HG03469 (cell line): ENCODE results near the gene USP6.
"Not testable (repeated sequence)": the region's sequence is repeated elsewhere in the genome, so short reads cannot be mapped to it uniquely, and the experiment has no call there.

Experiments used
- ATAC-seq: cut with Tn5 transposase; IDR thresholded peaks from one replicate; pipeline ENCODE4 v1.9.1; 2021; ENCODE audit warnings: mild to moderate bottlenecking, moderate library complexity, moderate number of reproducible peaks; ENCODE audit not compliant: unreplicated experiment

Gene USP6

GRCh38 chr17:5121186-5121841 is 5.5 kb downstream of the USP6 start:
- ATAC-seq = no peak

GRCh38 chr17:5122056-5122455 is 6.2 kb downstream of the USP6 start:
- ATAC-seq = not testable (repeated sequence)

GRCh38 chr17:5122586-5123342 is 6.9 kb downstream of the USP6 start:
- no peak for ATAC-seq

- ATAC-seq = no peak
Measured at GRCh38 chr17:5123343-5124124, 7.7 kb downstream of the USP6 start.

GRCh38 chr17:5124125-5124760 is 8.4 kb downstream of the USP6 start:
- not testable (repeated sequence) for ATAC-seq

GRCh38 chr17:5124896-5125295 is 9.1 kb downstream of the USP6 start:
- not testable (repeated sequence) for ATAC-seq

GRCh38 chr17:5126719-5127488 is 11.1 kb downstream of the USP6 start:
- no peak for ATAC-seq

GRCh38 chr17:5127910-5128309 is 12.1 kb downstream of the USP6 start:
- no peak for ATAC-seq

- ATAC-seq = not testable (repeated sequence)
Measured at GRCh38 chr17:5128387-5128786, 12.6 kb downstream of the USP6 start.

- ATAC-seq = no peak
Measured at GRCh38 chr17:5128905-5129535, 13.2 kb downstream of the USP6 start.

GRCh38 chr17:5129770-5130169 is 13.9 kb downstream of the USP6 start:
- ATAC-seq = not testable (repeated sequence)

GRCh38 chr17:5130261-5130660 is 14.4 kb downstream of the USP6 start:
- not testable (repeated sequence) for ATAC-seq

GRCh38 chr17:5130687-5131086 is 14.9 kb downstream of the USP6 start:
- not testable (repeated sequence) for ATAC-seq

- ATAC-seq = no peak
Measured at GRCh38 chr17:5131146-5131715, 15.4 kb downstream of the USP6 start.

GRCh38 chr17:5131799-5132502 is 16.1 kb downstream of the USP6 start:
- ATAC-seq = not testable (repeated sequence)

- ATAC-seq = not testable (repeated sequence)
Measured at GRCh38 chr17:5132503-5133225, 16.8 kb downstream of the USP6 start.

GRCh38 chr17:5133311-5133710 is 17.5 kb downstream of the USP6 start:
- ATAC-seq = no peak

GRCh38 chr17:5133961-5134360 is 18.1 kb downstream of the USP6 start:
- not testable (repeated sequence) for ATAC-seq
